ENCODE data around the gene RHOT1.

Gene RHOT1

DNA sequence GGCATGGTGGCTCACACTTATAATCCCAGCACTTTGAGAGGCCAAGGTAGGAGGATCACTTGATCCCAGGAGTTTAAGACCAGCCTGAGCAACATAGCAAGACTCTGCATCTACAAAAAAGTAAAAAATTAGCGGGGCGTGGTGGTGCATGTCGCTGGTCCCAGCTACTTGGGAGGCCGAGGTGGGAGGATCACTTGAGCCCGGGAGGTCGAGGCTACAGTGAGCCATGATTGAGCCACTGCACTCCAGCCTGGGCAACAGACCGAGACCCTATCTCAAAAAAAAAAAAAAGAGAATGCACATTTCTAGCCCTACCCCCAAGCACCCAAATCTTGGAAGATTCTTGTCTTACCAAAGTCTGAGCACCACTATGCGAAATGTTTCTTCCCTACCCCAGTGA lies 15.6 kb upstream of the RHOT1 start:
- TF ChIP-seq, protein P1, sequence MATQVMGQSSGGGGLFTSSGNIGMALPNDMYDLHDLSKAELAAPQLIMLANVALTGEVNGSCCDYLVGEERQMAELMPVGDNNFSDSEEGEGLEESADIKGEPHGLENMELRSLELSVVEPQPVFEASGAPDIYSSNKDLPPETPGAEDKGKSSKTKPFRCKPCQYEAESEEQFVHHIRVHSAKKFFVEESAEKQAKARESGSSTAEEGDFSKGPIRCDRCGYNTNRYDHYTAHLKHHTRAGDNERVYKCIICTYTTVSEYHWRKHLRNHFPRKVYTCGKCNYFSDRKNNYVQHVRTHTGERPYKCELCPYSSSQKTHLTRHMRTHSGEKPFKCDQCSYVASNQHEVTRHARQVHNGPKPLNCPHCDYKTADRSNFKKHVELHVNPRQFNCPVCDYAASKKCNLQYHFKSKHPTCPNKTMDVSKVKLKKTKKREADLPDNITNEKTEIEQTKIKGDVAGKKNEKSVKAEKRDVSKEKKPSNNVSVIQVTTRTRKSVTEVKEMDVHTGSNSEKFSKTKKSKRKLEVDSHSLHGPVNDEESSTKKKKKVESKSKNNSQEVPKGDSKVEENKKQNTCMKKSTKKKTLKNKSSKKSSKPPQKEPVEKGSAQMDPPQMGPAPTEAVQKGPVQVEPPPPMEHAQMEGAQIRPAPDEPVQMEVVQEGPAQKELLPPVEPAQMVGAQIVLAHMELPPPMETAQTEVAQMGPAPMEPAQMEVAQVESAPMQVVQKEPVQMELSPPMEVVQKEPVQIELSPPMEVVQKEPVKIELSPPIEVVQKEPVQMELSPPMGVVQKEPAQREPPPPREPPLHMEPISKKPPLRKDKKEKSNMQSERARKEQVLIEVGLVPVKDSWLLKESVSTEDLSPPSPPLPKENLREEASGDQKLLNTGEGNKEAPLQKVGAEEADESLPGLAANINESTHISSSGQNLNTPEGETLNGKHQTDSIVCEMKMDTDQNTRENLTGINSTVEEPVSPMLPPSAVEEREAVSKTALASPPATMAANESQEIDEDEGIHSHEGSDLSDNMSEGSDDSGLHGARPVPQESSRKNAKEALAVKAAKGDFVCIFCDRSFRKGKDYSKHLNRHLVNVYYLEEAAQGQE (IDR thresholded peaks at IDR 0.05; ENCODE audit: insufficient read depth in 1 of 2, low read depth in 2 of 2, low read length in 2 of 2) = no peak

DNA sequence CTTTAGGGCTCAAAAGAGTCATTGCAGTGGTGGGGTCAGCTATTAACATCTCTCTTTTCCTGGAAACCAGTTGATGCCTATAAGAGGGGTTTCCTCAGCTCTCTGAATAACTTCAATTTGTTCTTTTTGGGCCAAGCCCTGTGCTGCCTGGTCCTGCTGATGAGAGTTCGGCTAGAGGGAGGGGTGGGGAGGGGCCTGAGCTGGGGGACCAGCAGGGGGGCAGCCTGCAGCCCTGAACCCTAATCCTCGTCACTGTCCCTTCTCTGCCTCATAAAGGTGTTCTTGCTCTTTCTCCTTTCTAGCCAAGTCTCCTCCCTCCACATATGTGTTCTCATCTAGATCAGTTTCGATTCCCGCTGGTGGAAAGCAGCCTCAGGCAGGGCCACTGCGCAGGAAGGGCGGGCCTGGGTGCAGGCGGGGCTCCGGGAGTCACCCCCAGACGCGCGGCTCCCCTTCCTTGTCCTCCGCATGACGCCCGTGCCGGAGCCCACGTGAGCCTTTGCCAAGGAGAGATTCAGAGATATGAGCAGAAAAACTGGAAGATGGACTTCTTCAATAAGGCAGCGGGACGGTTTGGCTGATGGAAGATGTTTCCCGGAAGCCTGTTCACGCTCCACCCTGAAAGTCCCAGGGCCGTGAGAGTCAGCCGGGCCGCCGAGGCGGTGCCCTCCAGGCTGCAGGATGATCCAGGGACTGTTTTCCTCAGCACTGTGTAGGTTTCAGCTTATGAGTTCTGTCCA lies 15.0 kb upstream of the RHOT1 start:
- TF ChIP-seq FOXP2 (optimal IDR thresholded peaks at IDR 0.05; ENCODE audit: borderline replicate concordance, extremely low read depth, extremely low read length, insufficient read depth) (no peak), SIN3A (IDR thresholded peaks at IDR 0.05; ENCODE audit: borderline replicate concordance, insufficient read depth, low read length) (peak; percentile 20; the same call in 1 of the 2 replicates)

DNA sequence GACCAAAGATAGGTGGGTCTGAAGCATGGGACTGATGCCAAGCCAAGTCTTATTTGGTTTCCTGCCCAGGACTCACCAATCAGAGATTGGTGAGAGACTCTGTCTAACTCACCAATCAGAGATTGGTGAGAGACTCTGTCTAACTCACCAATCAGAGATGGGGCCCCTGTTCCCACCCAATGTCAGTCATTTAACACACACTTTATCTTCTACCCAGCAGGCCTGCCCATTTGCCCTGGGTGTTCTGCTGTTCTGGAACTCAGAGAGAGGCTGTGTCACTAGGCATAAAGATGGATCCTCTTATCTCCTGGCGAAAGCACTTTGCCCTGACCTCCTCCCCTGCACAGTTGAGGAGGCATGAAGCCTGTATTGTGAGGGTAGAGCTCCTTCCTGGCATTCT lies 5.4 kb upstream of the RHOT1 start:
- TF ChIP-seq POLR2AphosphoS5 (IDR thresholded peaks at IDR 0.05; ENCODE audit: low read depth, low read length) = no peak
- TF ChIP-seq FOXP2 (optimal IDR thresholded peaks at IDR 0.05; ENCODE audit: borderline replicate concordance, extremely low read depth, extremely low read length, insufficient read depth) = no peak
- TF ChIP-seq, protein P1 (IDR thresholded peaks at IDR 0.05; ENCODE audit: insufficient read depth in 1 of 2, low read depth in 2 of 2, low read length in 2 of 2) = no peak
- no peak for TF ChIP-seq TAF1 (IDR thresholded peaks at IDR 0.05; ENCODE audit: borderline replicate concordance, insufficient read depth, low read length)
- no peak for TF ChIP-seq SIN3A (IDR thresholded peaks at IDR 0.05; ENCODE audit: borderline replicate concordance, insufficient read depth, low read length)

DNA sequence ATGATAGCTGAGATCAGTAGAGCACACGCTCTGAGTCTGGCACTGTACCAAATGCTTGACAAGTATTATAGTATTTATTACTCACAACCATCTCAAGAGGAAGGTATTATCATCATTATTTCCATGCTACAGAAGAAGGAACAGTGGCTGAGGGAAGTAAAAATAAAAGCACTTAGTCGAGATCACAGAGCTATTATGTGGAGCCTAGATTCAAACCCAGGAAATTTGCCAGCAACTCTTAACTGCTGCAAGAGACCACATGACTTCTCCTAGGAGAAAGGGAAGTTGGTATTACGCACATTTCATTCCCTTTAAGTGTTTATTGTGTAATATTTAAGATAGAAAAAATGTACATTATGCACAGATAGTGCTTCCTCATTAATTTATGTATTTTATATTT lies 1.0 kb upstream of the RHOT1 start:
- TF ChIP-seq, protein P1 (IDR thresholded peaks at IDR 0.05; ENCODE audit: insufficient read depth in 1 of 2, low read depth in 2 of 2, low read length in 2 of 2) = no peak
- TF ChIP-seq POLR2AphosphoS5 (IDR thresholded peaks at IDR 0.05; ENCODE audit: low read depth, low read length) (no peak), SIN3A (IDR thresholded peaks at IDR 0.05; ENCODE audit: borderline replicate concordance, insufficient read depth, low read length) (peak; percentile 43; the same call in 1 of the 2 replicates), TAF1 (IDR thresholded peaks at IDR 0.05; ENCODE audit: borderline replicate concordance, insufficient read depth, low read length) (no peak), FOXP2 (optimal IDR thresholded peaks at IDR 0.05; ENCODE audit: borderline replicate concordance, extremely low read depth, extremely low read length, insufficient read depth) (no peak)

DNA sequence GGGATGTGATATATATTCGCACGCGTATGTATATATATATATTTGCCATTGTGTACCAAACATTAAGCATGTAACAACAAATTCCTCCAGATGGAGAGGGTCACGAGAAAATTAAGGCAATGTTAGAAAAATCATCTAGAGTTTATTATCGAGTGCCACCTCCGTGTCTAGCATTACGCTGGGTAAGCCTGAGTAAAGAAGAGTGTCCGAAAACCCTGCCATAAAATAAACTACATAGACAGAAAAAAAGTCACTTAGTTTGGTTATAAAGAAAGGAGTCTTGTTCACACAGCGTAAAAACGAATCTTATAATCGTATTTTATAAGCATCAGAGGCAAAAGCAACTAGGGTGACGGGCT lies 644 bp upstream of the RHOT1 start:
- no peak for TF ChIP-seq SIN3A (IDR thresholded peaks at IDR 0.05; ENCODE audit: borderline replicate concordance, insufficient read depth, low read length)
- TF ChIP-seq TAF1 (IDR thresholded peaks at IDR 0.05; ENCODE audit: borderline replicate concordance, insufficient read depth, low read length) = no peak
- no peak for TF ChIP-seq FOXP2 (optimal IDR thresholded peaks at IDR 0.05; ENCODE audit: borderline replicate concordance, extremely low read depth, extremely low read length, insufficient read depth)
- TF ChIP-seq, protein P1 (IDR thresholded peaks at IDR 0.05; ENCODE audit: insufficient read depth in 1 of 2, low read depth in 2 of 2, low read length in 2 of 2) = no peak
- TF ChIP-seq POLR2AphosphoS5 (IDR thresholded peaks at IDR 0.05; ENCODE audit: low read depth, low read length) = no peak

All from PFSK-1 (cell line).